GM19372 (cell line): ENCODE measurements around the gene C6orf15.

Source experiments
- ATAC-seq: cut with Tn5 transposase; IDR thresholded peaks from one replicate; pipeline ENCODE4 v1.9.1; 2021; ENCODE audit warnings: mild to moderate bottlenecking, low read depth, moderate library complexity; ENCODE audit not compliant: unreplicated experiment

The C6orf15 gene

GRCh38 chr6:31131595-31131994 lies 19.2 kb upstream of the C6orf15 start:
- ATAC-seq = no peak

GRCh38 chr6:31130751-31131150 lies 18.4 kb upstream of the C6orf15 start:
- ATAC-seq = no peak

GRCh38 chr6:31129130-31129529 lies 16.8 kb upstream of the C6orf15 start:
- ATAC-seq = no peak

GRCh38 chr6:31128093-31128676 lies 15.8 kb upstream of the C6orf15 start:
- no peak for ATAC-seq

DNA sequence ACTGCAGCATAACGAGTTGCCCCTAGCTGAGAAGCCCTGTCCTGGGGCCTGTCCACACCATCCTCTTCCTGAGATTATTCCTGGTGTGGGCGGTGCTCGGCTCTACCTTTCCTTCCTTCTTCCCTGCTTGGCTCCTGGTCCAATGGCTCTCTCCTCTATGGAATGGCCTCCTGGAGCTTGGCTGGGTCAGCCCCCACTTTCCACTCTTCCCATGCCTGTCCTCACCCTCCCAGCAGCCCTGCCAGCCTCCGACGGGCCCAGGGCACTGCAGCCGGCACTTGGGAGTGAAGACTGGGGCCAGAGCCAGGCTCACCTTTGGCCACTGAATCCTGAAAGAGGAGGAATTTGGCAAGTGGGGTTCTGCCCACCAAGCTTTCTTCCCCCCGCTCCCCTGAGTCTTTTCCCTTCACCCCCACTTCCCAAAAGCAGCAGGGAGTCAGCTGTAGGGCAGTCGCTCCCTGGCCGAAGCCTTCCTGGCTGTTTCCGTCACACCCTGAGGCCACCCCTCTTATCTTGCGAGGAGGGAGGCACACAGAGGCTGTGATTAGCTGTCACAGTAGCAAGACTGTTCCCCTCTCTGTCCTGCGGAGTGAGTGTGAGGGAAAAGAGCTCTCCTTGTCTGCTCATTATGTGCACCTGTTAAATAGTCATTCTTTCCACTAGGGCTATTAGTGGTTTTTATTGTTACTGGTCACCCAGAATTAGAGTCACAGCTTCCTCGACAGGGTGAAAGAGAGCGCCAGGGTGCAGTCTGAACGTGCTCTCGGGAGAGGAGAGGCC lies 14.2 kb upstream of the C6orf15 start:
- ATAC-seq = no peak

DNA sequence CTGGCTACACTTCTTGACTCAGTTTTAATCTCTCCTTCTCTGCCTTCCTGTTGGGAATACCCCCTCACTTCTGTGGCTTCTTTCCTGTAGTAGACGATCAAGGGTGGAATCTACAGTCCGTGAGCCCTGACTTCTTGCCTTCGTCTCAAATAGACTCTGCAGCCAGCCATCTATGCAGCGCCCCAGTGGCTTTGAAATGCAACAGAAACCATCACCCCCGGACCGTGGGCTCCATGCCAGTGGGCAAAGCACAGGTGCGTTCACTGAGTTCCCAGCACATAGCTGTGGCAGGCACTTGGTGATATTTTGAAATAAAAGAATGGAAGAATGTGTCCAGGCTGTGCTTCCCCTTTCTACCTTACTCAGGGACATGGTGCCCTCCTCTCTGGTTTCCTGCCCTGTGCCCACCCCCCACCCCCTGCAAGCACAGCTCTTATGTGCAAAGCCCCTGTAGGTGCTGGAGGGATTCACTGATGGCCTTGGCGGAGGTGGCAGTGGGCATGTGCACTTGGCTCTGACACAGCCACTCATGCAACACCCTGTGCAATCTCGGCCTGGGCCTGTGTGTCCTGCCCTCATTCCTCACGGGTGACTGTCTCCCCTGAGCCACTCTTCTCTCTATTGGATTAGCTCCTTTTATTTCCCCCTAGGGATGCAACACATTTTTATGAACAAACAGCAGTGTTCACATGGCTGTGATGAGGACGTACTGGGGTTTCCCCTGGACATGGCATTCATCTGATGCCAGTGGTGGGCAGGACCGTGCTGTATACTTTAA lies 13.4 kb upstream of the C6orf15 start:
- no peak for ATAC-seq

GRCh38 chr6:31125162-31125561 lies 12.8 kb upstream of the C6orf15 start:
- no peak for ATAC-seq

- ATAC-seq = no peak
These were observed 10.7 kb upstream of the C6orf15 start for GRCh38 chr6:31122791-31123706.

DNA sequence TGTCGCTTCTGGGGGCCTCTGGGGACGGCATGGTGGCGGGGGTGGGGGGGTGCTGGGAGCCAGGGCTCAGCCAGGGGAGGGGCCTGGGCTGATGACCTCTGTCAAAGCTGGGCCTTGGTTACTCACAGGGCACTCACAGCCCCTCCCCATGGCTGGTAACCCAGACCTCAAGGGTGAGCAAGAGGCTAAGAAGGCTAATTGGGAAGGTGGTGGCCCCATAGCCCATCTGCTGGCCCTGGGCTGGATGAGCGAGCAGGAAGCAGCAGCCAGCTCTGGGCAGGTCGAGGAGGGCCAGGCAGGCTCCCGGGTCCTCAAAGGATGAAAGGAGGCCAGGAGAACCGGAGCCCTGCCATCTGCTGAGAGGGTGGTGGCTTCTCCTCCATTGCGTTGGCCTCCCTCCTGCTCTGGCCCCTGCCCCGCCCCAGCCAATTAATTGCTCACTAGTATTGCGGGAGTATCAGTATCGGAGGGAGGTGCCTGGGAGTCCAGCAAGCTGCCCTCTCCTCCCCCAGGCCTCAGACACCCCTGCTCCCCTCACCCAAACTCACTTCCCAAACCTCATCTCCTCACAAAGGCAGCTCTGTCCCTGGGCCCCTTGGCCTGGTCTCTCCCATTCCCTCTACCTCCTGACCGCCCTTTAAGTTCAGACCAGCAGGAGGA lies 8.9 kb upstream of the C6orf15 start:
- no peak for ATAC-seq

- no peak for ATAC-seq
These were observed 8.0 kb upstream of the C6orf15 start, which contains the start of gene CDSN for GRCh38 chr6:31120151-31120915. Gene CDSN (minus strand): TSS chr6:31120446. CDS start chr6:31120419, 27 bp downstream.

GRCh38 chr6:31118178-31118577 lies 5.8 kb upstream of the C6orf15 start:
- no peak for ATAC-seq

DNA sequence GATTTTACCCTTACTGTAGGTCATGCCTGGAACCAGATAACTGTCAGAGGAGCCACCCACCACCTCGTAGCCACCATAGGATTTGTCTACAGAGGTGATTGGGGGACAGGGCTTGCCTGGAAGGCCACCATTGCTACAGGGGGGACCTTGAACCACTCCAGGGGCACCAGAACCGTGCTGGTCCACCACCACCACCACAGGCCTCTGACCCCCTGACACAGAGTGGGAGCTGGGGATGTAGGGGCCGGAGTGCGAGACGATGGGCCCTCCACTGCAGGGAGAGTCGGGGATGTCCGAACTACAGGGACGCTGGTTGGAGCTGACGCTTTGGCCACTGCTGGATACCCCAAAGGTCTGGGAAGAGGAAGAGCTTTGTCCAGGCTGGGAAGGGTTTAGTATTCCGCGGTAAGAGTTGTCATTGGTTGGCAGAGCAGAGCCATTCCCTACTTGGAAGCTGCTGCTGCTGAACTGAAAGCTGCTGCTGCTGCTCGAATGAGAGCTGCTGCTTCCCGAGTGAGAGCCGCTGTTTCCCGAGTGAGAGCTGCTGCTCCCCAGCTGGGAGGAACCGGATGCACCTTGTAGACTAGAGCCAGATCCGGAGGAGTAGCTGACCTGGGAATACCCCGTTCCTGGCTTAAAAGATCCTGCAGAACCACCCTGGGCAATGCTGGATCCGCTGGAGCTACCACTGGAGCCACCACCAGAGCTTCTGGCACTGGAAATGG lies 4.4 kb upstream of the C6orf15 start:
- ATAC-seq = no peak

DNA sequence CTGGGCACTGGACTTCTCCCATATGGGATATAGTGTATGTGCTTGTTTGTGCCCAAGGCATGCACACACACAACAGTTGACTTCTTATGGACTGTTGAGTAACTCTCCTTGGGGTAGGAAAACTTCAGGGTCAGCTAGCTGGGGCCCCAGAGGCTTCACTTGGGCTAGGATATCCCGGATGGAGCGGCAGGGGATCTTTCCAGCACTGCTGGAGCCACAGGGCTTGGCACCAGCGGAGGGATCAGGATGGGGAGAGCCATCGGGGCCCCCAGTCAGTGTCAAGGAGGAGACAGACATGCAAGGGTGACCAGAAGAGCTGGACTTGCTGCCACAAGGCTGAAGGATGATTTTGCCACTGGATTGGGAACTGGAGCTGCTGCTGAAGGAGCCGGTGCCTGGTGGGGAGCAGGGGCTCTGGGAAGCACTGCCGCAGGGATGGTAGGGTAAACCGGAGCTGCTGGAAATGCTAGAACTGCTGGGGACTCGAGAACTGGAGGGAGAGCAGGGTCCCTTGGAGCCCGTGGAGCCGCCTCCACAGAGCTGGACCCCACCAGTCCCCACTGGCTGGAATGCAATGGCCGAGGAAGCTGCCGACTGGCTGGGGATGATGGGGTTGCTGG lies 3.7 kb upstream of the C6orf15 start:
- no peak for ATAC-seq

DNA sequence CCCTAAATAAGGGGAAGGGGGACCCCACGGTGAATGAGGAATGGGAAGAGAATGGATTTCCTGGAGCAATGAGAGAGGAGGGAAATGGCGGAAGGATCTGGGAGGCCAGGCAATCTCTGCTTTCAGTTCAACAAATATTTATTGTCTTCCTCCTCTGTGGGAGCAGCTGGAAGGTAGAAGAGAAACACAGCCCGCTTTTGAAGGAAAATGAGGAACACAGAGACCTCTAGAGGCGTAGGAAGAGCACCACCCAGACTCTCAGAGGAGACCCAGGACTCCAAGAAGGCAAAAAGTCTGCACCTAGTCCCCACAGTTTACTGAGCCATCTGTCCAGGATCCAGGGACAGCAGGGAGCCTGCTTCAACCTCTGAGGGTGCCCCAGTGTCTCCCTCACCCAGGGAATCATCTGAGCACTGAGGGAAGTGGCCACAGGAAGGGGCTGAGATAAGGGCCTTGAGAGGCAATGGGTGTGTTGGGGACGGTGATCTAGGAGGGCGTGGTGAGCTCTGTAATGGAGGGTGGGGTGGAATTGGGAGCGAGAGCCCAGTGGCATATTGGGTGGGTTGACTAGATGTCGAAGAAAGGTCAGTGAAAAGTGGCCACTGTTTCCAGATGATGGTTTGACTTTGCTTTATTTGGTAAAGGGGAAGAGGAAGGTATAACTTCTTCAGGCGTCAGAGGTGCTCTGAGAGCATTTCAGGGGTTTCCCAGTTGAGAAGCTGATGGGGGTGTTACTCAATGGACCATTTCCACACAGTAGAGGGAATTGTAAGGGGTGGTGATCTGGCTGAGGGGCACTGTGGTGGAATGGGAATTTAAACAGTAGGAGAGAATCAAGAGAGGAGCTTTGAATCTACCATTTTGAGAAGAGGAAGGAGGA lies 2.8 kb upstream of the C6orf15 start:
- ATAC-seq = no peak

GRCh38 chr6:31114541-31114878 lies 2.1 kb upstream of the C6orf15 start, which contains the start of gene PSORS1C1:
Gene PSORS1C1 (plus strand): TSS chr6:31114800. CDS start chr6:31129633, 14,833 bp downstream.
- no peak for ATAC-seq

DNA sequence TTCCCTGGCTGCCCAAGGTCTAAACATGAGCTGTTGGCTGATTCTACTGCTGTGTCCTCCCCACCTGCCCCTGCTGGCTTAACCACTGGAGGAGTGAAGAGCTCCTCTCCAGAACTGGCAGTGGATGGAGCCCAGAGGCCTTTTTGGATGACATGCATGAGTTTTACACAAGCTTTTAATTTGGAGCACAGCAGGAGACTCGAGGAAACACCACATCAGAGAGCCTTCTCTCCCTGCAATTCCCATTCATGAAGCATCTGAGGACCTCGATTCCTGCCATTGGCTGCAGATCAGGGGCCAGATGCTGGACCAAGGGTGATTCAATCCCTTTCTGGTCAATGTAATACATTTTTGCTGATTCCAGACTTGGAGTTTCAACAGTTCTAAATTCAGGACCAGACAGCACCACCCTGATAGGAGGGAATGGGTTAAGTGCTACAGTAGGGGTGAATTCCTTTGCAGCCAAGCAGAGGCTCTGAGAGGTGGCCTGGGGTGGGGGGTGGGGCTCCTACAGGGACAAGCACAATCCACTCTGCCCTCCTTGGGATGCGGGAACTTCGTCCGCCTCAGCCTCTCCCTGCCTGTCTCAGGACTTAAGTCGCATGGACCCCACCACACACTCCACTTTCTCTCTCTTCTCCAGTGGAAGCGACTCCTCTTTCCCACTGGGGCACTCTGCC lies 1.6 kb upstream of the C6orf15 start:
- ATAC-seq = no peak

DNA sequence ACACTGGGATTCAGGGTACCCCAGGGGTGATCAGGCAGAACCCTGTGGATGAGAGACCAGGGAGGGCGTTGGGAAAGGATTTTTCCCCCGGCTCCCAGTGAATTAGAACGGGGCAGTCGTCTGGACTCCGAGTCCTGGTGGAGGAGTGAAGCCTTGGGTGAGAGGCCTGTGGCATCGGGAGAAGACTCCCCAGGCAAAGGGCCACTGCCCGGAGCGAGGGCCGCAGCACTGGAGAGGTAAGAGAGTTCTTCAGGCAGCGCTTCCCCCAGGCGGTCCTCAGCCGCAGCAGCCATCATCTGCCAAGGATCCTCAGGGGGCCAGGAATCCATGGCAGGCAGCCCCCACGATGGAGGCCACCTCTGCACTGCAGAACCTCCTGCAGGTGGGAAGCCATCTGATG lies 663 bp downstream of the C6orf15 start:
- no peak for ATAC-seq
